NK-92 (cell line): ENCODE results near the gene PDZD7.

Experiments used
- DNase-seq: peaks from one replicate; lab custom pipeline; 2025; ENCODE audit not compliant: unreplicated experiment; lab: John Stamatoyannopoulos, UW

The PDZD7 gene

GRCh38 chr10:100969187-100970075, 61.5 kb downstream of the PDZD7 start, which contains the start of gene SEMA4G:
Gene SEMA4G, plus strand, starts transcription at chr10:100969504. Its CDS starts 3,409 bp downstream, at chr10:100972913.
- DNase-seq = no peak

- no peak for DNase-seq
Observed at GRCh38 chr10:100968863-100969186, 62.1 kb downstream of the PDZD7 start.

- DNase-seq = no peak
Observed at GRCh38 chr10:100968062-100968736, 62.7 kb downstream of the PDZD7 start.

GRCh38 chr10:100967332-100967731, 63.6 kb downstream of the PDZD7 start:
- no peak for DNase-seq

GRCh38 chr10:100966887-100967286, 64.0 kb downstream of the PDZD7 start:
- DNase-seq = no peak

GRCh38 chr10:100965820-100966219, 65.1 kb downstream of the PDZD7 start:
- DNase-seq = no peak

GRCh38 chr10:100963826-100964225, 67.1 kb downstream of the PDZD7 start:
- no peak for DNase-seq

GRCh38 chr10:100962351-100963080, 68.4 kb downstream of the PDZD7 start:
- no peak for DNase-seq

GRCh38 chr10:100960251-100960650, 70.7 kb downstream of the PDZD7 start:
- no peak for DNase-seq
